ENCODE results near the gene ACCS. TPM values are rescaled to one million over a fixed set of nuclear protein-coding genes. Genes with fewer than 3 reads are reported as not detected.

ACCS gene
- total RNA-seq, 3 donors from 2014 or later, result 21.0 to 35.0 (median 23.0) TPM

- H3K27me3 ChIP-seq, result no peaks in the 10 kb centered on the region
- DNase-seq (ENCODE audit: low spot score in 2 of 2), result no peak
- no peaks in the 10 kb centered on the region for H3K4me1 ChIP-seq
- TF ChIP-seq POLR2AphosphoS5 (IDR thresholded peaks at IDR 0.05) (no peak), CTCF (IDR thresholded peaks at IDR 0.05) (no peak), POLR2A (IDR thresholded peaks at IDR 0.05) (no peak)
- no peak overlapping the region for H3K27ac ChIP-seq
- no peak overlapping the region for H3K4me3 ChIP-seq
- intact Hi-C loops (cut with DNase I; ENCODE audit: low total_unique reads), result no loop called here
- H3K36me3 ChIP-seq, result no peaks in the 10 kb centered on the region
- no peaks in the 10 kb centered on the region for H3K9me3 ChIP-seq
Measured at GRCh38 chr11:44072757-44073658, 6.9 kb downstream of the ACCS start.

GRCh38 chr11:44078794-44079193 lies 12.7 kb downstream of the ACCS start:
- no peak overlapping the region for H3K4me3 ChIP-seq
- intact Hi-C loops (cut with DNase I; ENCODE audit: low total_unique reads), result no loop called here
- H3K27ac ChIP-seq, result no peak overlapping the region
- H3K27me3 ChIP-seq, result no peaks in the 10 kb centered on the region
- TF ChIP-seq CTCF (IDR thresholded peaks at IDR 0.05), result no peak
- TF ChIP-seq POLR2A (IDR thresholded peaks at IDR 0.05), result no peak
- TF ChIP-seq POLR2AphosphoS5 (IDR thresholded peaks at IDR 0.05), result no peak
- DNase-seq (ENCODE audit: low spot score in 2 of 2), result no peak
- H3K9me3 ChIP-seq, result no peaks in the 10 kb centered on the region
- H3K4me1 ChIP-seq, result no peaks in the 10 kb centered on the region
- H3K36me3 ChIP-seq, result no peaks in the 10 kb centered on the region

- no peaks in the 10 kb centered on the region for H3K4me1 ChIP-seq
- no peak overlapping the region for H3K27ac ChIP-seq
- no peaks in the 10 kb centered on the region for H3K27me3 ChIP-seq
- TF ChIP-seq CTCF (IDR thresholded peaks at IDR 0.05) (no peak), POLR2AphosphoS5 (IDR thresholded peaks at IDR 0.05) (no peak), POLR2A (IDR thresholded peaks at IDR 0.05) (no peak)
- no peak for DNase-seq (ENCODE audit: low spot score in 2 of 2)
- no peak overlapping the region for H3K4me3 ChIP-seq
- H3K36me3 ChIP-seq, result no peaks in the 10 kb centered on the region
- no peaks in the 10 kb centered on the region for H3K9me3 ChIP-seq
- intact Hi-C loops (cut with DNase I; ENCODE audit: low total_unique reads), result no loop called here
Measured at GRCh38 chr11:44079376-44079775, 13.3 kb downstream of the ACCS start.

- no peaks in the 10 kb centered on the region for H3K36me3 ChIP-seq
Measured at GRCh38 chr11:44080951-44081350, 14.9 kb downstream of the ACCS start.

More at GRCh38 chr11:44080951-44081350, 14.9 kb downstream of the ACCS start:
- H3K9me3 ChIP-seq, result no peaks in the 10 kb centered on the region
- DNase-seq (ENCODE audit: low spot score in 2 of 2), result no peak
- intact Hi-C loops (cut with DNase I; ENCODE audit: low total_unique reads), result no loop called here
- no peak overlapping the region for H3K4me3 ChIP-seq
- TF ChIP-seq POLR2A (IDR thresholded peaks at IDR 0.05) (no peak), CTCF (IDR thresholded peaks at IDR 0.05) (no peak), POLR2AphosphoS5 (IDR thresholded peaks at IDR 0.05) (no peak)
- no peaks in the 10 kb centered on the region for H3K27me3 ChIP-seq
- H3K27ac ChIP-seq, result no peak overlapping the region
- no peaks in the 10 kb centered on the region for H3K4me1 ChIP-seq

Measured in breast epithelium (tissue), 4 donors.